GM12864 (cell line): Measurements from ENCODE around the gene SLC6A5.

Experiments used
- DNase-seq: peaks from one replicate; pipeline ENCODE4 v3.0.0-alpha.2; 2011; ENCODE audit warnings: low read depth
- H3K4me3 ChIP-seq: 2 replicates; pipeline ENCODE4 v1.5.1; 2011; ENCODE audit warnings: mild to moderate bottlenecking, low read depth, low read length, control low read depth
- CTCF ChIP-seq: IDR thresholded peaks from 2 replicates; pipeline ENCODE4 v1.5.1; 2011; ENCODE audit warnings: low read depth, mild to moderate bottlenecking, moderate library complexity, low read length, control low read depth, inconsistent platforms; ENCODE audit errors: missing control alignments

The SLC6A5 gene

GRCh38 chr11:20611445-20611844, 12.0 kb downstream of the SLC6A5 start:
- no peak overlapping the region for H3K4me3 ChIP-seq
- TF ChIP-seq CTCF: no peak
- DNase-seq: no peak

GRCh38 chr11:20611892-20612291, 12.5 kb downstream of the SLC6A5 start:
- TF ChIP-seq CTCF: no peak
- H3K4me3 ChIP-seq: no peak overlapping the region
- no peak for DNase-seq

- DNase-seq: no peak
- no peak overlapping the region for H3K4me3 ChIP-seq
- no peak for TF ChIP-seq CTCF
Measured at GRCh38 chr11:20612416-20612815, 13.0 kb downstream of the SLC6A5 start.

- no peak overlapping the region for H3K4me3 ChIP-seq
- DNase-seq: no peak
- TF ChIP-seq CTCF: no peak
Measured at GRCh38 chr11:20616920-20617319, 17.5 kb downstream of the SLC6A5 start.

GRCh38 chr11:20617346-20618005, 18.1 kb downstream of the SLC6A5 start:
- no peak for TF ChIP-seq CTCF
- H3K4me3 ChIP-seq: no peak overlapping the region
- no peak for DNase-seq

GRCh38 chr11:20618083-20618482, 18.7 kb downstream of the SLC6A5 start:
- no peak for TF ChIP-seq CTCF
- no peak for DNase-seq

GRCh38 chr11:20620988-20621387, 21.6 kb downstream of the SLC6A5 start:
- no peak overlapping the region for H3K4me3 ChIP-seq
- no peak for TF ChIP-seq CTCF

More at GRCh38 chr11:20618083-20618482, 18.7 kb downstream of the SLC6A5 start:
- no peak overlapping the region for H3K4me3 ChIP-seq

More at GRCh38 chr11:20620988-20621387, 21.6 kb downstream of the SLC6A5 start:
- DNase-seq: no peak
